GM10266 (cell line): ENCODE measurements around the gene B2M.
"Not testable (repeated sequence)": the region's sequence is repeated elsewhere in the genome, so short reads cannot be mapped to it uniquely, and the experiment has no call there.

Source experiments
- DNase-seq: peaks from one replicate; pipeline ENCODE4 v3.0.0; 2012; ENCODE audit errors: extremely low spot score
- CTCF ChIP-seq: IDR thresholded peaks from 2 replicates; pipeline ENCODE4 v1.5.1; 2012; ENCODE audit warnings: mild to moderate bottlenecking, low read depth; ENCODE audit not compliant: control insufficient read depth, insufficient read depth; ENCODE audit errors: missing control alignments

B2M gene

GRCh38 chr15:44734839-44735481 lies 23.6 kb downstream of the B2M start:
- no peak for TF ChIP-seq CTCF
- no peak for DNase-seq

DNA sequence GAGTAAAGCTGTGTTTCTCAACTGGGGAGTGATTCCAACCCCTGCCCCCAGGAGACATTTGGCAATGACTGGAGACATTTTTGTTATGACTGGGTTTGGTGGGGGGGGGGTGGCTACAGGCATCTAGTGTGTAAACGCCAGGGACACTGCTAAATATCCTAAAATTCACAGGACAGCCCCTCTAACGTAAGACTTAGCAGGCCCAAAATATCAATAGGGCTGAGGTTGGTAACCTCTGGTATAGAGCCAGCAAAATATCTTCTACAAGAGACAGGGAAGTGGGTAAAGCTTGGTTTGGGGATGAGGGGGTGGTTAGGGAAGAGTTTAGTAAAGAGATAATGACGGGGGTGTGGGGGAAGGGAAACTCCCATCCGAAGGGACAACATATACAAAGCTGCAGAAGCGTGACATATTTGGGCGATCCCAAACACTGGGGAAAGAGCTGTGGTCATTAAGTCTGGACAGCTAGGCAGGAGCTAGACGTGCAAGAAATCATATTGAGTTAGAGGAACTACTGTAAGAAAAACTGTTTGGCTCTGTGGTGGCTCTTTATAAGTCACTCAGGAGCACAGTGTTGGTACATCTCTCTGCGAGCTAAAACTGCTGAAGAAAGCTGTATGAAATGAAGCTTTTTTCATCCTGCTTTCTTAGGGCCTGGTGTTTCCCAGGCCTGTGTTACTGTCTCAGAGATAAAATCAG lies 24.3 kb downstream of the B2M start:
- no peak for TF ChIP-seq CTCF
- DNase-seq: peak; percentile 9

DNA sequence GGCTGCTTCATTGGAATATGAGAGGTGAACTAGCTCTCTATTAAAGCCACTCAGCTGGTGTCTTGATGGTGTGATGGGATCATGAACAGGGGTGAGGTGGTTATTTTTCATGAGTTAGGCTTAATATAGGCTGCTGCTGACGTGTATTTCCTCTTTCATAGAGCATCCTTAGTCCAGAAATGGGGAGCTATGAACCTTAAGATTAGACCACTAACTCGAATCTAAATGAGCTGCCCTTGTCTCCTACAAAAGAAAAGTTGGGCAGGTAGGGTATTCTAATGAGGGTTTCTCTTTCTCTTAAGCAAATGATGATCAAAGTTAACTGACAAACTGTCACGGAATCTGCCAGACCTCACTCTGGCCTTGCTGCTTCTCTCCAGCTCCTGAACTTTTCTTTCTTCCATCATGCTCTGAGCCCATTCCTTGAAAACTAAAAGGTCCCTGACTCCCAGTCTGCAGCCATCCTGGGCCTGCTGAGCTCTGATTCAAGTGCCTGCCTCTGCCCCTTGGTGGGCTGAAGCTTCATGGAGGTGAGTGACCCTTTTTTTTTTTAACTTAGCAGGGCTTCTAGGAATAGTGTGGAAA lies 25.0 kb downstream of the B2M start, which contains the start of gene TRIM69:
Gene TRIM69, plus strand, starts transcription at position 348 of the 585 bp plus-strand sequence. Its CDS starts 177 bp downstream, at position 525.
- no peak for TF ChIP-seq CTCF
- peak; percentile 11 for DNase-seq

DNA sequence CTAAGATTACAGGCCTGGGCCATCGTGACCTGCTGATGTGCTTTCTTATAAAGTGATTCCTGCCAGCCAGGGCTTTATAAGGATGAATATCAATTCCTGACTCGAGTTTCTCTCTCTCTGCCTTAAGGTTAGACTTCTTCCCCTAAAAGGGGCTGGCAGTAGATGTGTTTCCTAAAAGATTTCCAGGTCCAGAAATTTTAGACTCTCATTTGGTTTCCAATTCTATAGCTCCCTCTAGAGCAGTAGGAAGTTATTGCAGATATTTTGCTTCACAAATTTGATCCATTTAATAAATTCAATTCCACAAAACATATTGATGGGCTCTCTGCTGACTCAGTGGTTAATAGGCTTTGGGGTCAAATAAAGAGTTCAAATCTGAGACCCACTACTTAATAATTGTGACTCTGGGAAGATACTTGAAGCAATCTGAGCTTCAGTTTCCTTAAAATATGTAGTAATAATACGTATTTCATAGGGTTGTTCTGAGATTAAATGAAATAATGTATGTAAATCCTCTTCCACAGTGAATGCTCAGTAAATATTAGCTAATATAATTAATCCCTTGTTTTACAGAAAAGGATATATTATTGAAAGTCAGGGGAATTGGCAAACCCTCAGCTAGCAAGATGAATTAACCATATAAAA lies 27.1 kb downstream of the B2M start:
- peak; percentile 49 for TF ChIP-seq CTCF
- peak; percentile 23 for DNase-seq

- not testable (repeated sequence) for DNase-seq
These were observed 28.0 kb downstream of the B2M start for GRCh38 chr15:44739222-44739847.

DNA sequence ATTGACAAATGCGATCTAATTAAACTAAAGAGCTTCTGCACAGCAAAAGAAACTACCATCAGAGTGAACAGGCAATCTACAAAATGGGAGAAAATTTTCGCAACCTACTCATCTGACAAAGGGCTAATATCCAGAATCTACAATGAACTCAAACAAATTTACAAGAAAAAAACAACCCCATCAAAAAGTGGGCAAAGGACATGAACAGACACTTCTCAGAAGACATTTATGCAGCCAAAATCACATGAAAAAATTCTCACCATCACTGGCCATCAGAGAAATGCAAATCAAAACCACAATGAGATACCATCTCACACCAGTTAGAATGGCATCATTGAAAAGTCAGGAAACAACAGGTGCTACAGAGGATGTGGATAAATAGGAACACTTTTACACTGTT lies 32.1 kb downstream of the B2M start:
- DNase-seq: not testable (repeated sequence)

DNA sequence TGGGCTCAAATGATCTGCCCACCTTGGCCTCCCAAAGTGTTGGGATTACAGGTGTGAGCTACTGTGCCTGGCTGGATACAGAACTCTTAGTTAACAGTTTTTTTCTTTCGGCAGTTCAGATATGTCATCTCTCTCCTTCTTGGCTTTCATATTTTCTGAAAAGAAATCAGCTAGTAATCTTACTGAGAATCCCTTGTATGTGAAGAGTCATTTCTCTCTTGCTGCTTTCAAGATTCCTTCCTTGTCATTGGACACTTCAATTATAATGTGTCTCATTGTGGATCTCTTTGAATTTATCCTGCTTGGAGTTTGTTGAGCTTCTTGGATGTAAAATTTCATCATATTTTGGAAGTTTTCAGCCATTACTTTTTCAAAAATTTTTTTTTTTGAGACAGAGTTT lies 42.0 kb downstream of the B2M start:
- no peak for TF ChIP-seq CTCF
- DNase-seq: no peak

- DNase-seq: no peak
- no peak for TF ChIP-seq CTCF
These were observed 51.9 kb downstream of the B2M start for GRCh38 chr15:44763187-44763586.
